ENCODE data around the gene MACC1. TPM values are rescaled to one million over a fixed set of nuclear protein-coding genes. Genes with fewer than 3 reads are reported as not detected.
A peak's percentile ranks its signal among the peaks of the same experiment; 100 is the strongest.

MACC1 gene
- total and polyA plus RNA-seq, 5 donors from 2014 or later: 0.12 to 1.0 (median 0.21) TPM; not detected in 2

GRCh38 chr7:20201380-20201779 is 15.8 kb downstream of the MACC1 start:
- H3K4me3 ChIP-seq (ENCODE audit: low read depth, low read length): no peak overlapping the region
- peaks cover 0 to 4% (median 2%) of the 10 kb centered on the region in 7 donors for H3K9me3 Mint-ChIP-seq
- no peak for DNase-seq
- ATAC-seq (ENCODE audit: low read depth in 2 of 2): no peak
- H3K4me3 Mint-ChIP-seq: no peak overlapping the region
- no peak overlapping the region for H3K27ac ChIP-seq (ENCODE audit: insufficient read depth, low read length, poor library complexity, severe bottlenecking)
- no peaks in the 10 kb centered on the region for H3K4me1 ChIP-seq (ENCODE audit: control insufficient read depth, insufficient read depth, low read length, poor library complexity, severe bottlenecking)
- no peaks in the 10 kb centered on the region for H3K9me3 ChIP-seq (ENCODE audit: control insufficient read depth in 2 of 2, low read length in 2 of 2)
- no peaks in the 10 kb centered on the region for H3K27me3 Mint-ChIP-seq
- H3K4me1 Mint-ChIP-seq: peaks cover 0 to 3% (median 0%) of the 10 kb centered on the region in 4 donors
- peak overlapping the region in 1 of 3 donors; percentile 77 for H3K27ac Mint-ChIP-seq
- no peaks in the 10 kb centered on the region for H3K27me3 ChIP-seq (ENCODE audit: control insufficient read depth, insufficient read depth, low read length)
- no peaks in the 10 kb centered on the region for H3K36me3 ChIP-seq (ENCODE audit: control insufficient read depth, insufficient read depth, low read length)
- H3K36me3 Mint-ChIP-seq: no peaks in the 10 kb centered on the region

DNA sequence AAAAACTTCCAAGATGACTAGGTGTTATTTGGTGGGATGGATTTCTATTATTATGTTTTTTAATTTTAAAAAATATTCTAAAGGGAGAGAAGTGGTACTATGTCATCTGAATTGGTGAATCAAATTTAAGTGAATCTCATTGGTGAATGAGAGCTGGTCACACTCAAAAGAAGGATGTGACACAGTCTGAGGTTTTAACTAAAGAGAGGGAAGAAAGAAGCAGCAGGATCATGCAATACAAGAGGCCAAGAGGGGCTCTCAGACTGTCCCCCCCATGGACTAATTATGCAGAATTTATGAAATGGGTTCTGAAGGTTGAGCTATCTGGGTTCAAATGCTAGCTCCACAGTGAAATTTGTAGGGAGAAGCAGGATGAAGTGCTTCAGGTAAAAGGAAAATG is 16.2 kb downstream of the MACC1 start:
- no peaks in the 10 kb centered on the region for H3K36me3 ChIP-seq (ENCODE audit: control insufficient read depth, insufficient read depth, low read length)
- Mint-ChIP-seq H3K27me3 (no peaks in the 10 kb centered on the region), H3K9me3 (peaks cover 0 to 3% (median 2%) of the 10 kb centered on the region in 7 donors), H3K4me1 (peaks cover 0 to 3% (median 0%) of the 10 kb centered on the region in 4 donors), H3K4me3 (no peak overlapping the region), H3K36me3 (no peaks in the 10 kb centered on the region), H3K27ac (peak overlapping the region in 1 of 3 donors; percentile 77)
- H3K4me3 ChIP-seq (ENCODE audit: low read depth, low read length): no peak overlapping the region
- DNase-seq: no peak
- no peak for ATAC-seq (ENCODE audit: low read depth in 2 of 2)
- H3K4me1 ChIP-seq (ENCODE audit: control insufficient read depth, insufficient read depth, low read length, poor library complexity, severe bottlenecking): no peaks in the 10 kb centered on the region
- no peaks in the 10 kb centered on the region for H3K9me3 ChIP-seq (ENCODE audit: control insufficient read depth in 2 of 2, low read length in 2 of 2)
- H3K27me3 ChIP-seq (ENCODE audit: control insufficient read depth, insufficient read depth, low read length): no peaks in the 10 kb centered on the region
- no peak overlapping the region for H3K27ac ChIP-seq (ENCODE audit: insufficient read depth, low read length, poor library complexity, severe bottlenecking)

- Histone ChIP-seq H3K4me3 (ENCODE audit: low read depth, low read length) (no peak overlapping the region), H3K9me3 (ENCODE audit: control insufficient read depth in 2 of 2, low read length in 2 of 2) (no peaks in the 10 kb centered on the region), H3K4me1 (ENCODE audit: control insufficient read depth, insufficient read depth, low read length, poor library complexity, severe bottlenecking) (no peaks in the 10 kb centered on the region), H3K27ac (ENCODE audit: insufficient read depth, low read length, poor library complexity, severe bottlenecking) (no peak overlapping the region), H3K27me3 (ENCODE audit: control insufficient read depth, insufficient read depth, low read length) (no peaks in the 10 kb centered on the region), H3K36me3 (ENCODE audit: control insufficient read depth, insufficient read depth, low read length) (no peaks in the 10 kb centered on the region)
- DNase-seq: no peak
- peak in 1 of 2 donors; percentile 12 for ATAC-seq (ENCODE audit: low read depth in 2 of 2)
- no peaks in the 10 kb centered on the region for H3K36me3 Mint-ChIP-seq
- H3K9me3 Mint-ChIP-seq: peaks cover 0 to 3% (median 0%) of the 10 kb centered on the region in 7 donors
- no peak overlapping the region for H3K4me3 Mint-ChIP-seq
- peaks cover 0 to 3% (median 0%) of the 10 kb centered on the region in 4 donors for H3K4me1 Mint-ChIP-seq
- H3K27me3 Mint-ChIP-seq: no peaks in the 10 kb centered on the region
- H3K27ac Mint-ChIP-seq: no peak overlapping the region
These were observed 16.8 kb downstream of the MACC1 start for GRCh38 chr7:20200361-20200760.

DNA sequence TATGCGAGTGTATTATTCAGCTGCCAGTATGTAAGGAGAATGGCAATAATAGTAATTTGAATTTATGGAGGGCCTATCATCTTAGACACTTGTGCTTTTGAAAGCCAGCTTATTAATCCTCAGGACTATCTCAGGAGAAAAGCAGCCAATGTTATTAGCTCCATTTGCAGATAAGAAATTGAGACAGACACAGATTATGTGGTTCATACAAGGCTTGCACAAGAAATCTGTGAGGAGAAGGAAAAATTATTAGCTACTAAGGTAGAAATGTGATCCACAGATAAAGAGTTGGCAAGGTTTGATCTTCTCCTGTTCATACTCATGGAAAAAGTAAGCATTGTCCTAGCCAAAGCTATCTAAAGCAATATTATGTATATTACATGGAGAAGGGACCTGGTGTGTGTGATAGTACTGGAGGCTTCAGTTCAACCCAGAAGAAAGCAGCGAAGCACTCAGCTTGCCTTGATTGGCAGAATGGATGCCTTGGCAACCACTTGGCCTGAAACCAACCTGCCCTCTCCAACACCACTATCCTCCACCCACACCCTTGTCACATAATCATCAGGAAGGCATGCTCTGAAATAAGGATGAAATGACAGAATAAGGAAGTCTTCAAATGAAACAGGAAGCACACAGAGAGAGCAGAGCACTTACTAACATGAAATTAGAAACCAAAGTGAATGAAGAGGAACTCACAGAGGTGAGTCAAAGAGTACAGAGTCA is 18.0 kb downstream of the MACC1 start:
- Histone ChIP-seq H3K9me3 (ENCODE audit: control insufficient read depth in 2 of 2, low read length in 2 of 2) (no peaks in the 10 kb centered on the region), H3K27me3 (ENCODE audit: control insufficient read depth, insufficient read depth, low read length) (no peaks in the 10 kb centered on the region), H3K36me3 (ENCODE audit: control insufficient read depth, insufficient read depth, low read length) (no peaks in the 10 kb centered on the region), H3K27ac (ENCODE audit: insufficient read depth, low read length, poor library complexity, severe bottlenecking) (no peak overlapping the region), H3K4me3 (ENCODE audit: low read depth, low read length) (no peak overlapping the region), H3K4me1 (ENCODE audit: control insufficient read depth, insufficient read depth, low read length, poor library complexity, severe bottlenecking) (no peaks in the 10 kb centered on the region)
- Mint-ChIP-seq H3K4me1 (peaks cover 0 to 3% (median 0%) of the 10 kb centered on the region in 4 donors), H3K27me3 (no peaks in the 10 kb centered on the region), H3K4me3 (no peak overlapping the region), H3K27ac (peak overlapping the region in 1 of 3 donors; percentile 11), H3K9me3 (peaks cover 0 to 2% (median 0%) of the 10 kb centered on the region in 7 donors), H3K36me3 (no peaks in the 10 kb centered on the region)
- ATAC-seq (ENCODE audit: low read depth in 2 of 2) (peak; percentile 48 to 59), DNase-seq (no peak)

GRCh38 chr7:20198260-20198659 is 18.9 kb downstream of the MACC1 start:
- Mint-ChIP-seq H3K9me3 (peaks cover 0 to 2% (median 0%) of the 10 kb centered on the region in 7 donors), H3K4me3 (no peak overlapping the region), H3K27me3 (no peaks in the 10 kb centered on the region), H3K36me3 (no peaks in the 10 kb centered on the region), H3K27ac (no peak overlapping the region), H3K4me1 (peaks cover 0 to 3% (median 0%) of the 10 kb centered on the region in 4 donors)
- Histone ChIP-seq H3K4me3 (ENCODE audit: low read depth, low read length) (no peak overlapping the region), H3K27me3 (ENCODE audit: control insufficient read depth, insufficient read depth, low read length) (no peaks in the 10 kb centered on the region), H3K36me3 (ENCODE audit: control insufficient read depth, insufficient read depth, low read length) (no peaks in the 10 kb centered on the region), H3K27ac (ENCODE audit: insufficient read depth, low read length, poor library complexity, severe bottlenecking) (no peak overlapping the region), H3K9me3 (ENCODE audit: control insufficient read depth in 2 of 2, low read length in 2 of 2) (no peaks in the 10 kb centered on the region), H3K4me1 (ENCODE audit: control insufficient read depth, insufficient read depth, low read length, poor library complexity, severe bottlenecking) (no peaks in the 10 kb centered on the region)
- no peak for DNase-seq
- no peak for ATAC-seq (ENCODE audit: low read depth in 2 of 2)

GRCh38 chr7:20197837-20198236 is 19.3 kb downstream of the MACC1 start:
- Mint-ChIP-seq H3K9me3 (peaks cover 0 to 2% (median 0%) of the 10 kb centered on the region in 7 donors), H3K27ac (no peak overlapping the region), H3K36me3 (no peaks in the 10 kb centered on the region), H3K4me1 (peaks cover 0 to 3% (median 0%) of the 10 kb centered on the region in 4 donors), H3K4me3 (no peak overlapping the region), H3K27me3 (no peaks in the 10 kb centered on the region)
- DNase-seq (no peak), ATAC-seq (ENCODE audit: low read depth in 2 of 2) (no peak)
- Histone ChIP-seq H3K9me3 (ENCODE audit: control insufficient read depth in 2 of 2, low read length in 2 of 2) (no peaks in the 10 kb centered on the region), H3K27me3 (ENCODE audit: control insufficient read depth, insufficient read depth, low read length) (no peaks in the 10 kb centered on the region), H3K36me3 (ENCODE audit: control insufficient read depth, insufficient read depth, low read length) (no peaks in the 10 kb centered on the region), H3K4me1 (ENCODE audit: control insufficient read depth, insufficient read depth, low read length, poor library complexity, severe bottlenecking) (no peaks in the 10 kb centered on the region), H3K27ac (ENCODE audit: insufficient read depth, low read length, poor library complexity, severe bottlenecking) (no peak overlapping the region), H3K4me3 (ENCODE audit: low read depth, low read length) (no peak overlapping the region)

- Mint-ChIP-seq H3K36me3 (no peaks in the 10 kb centered on the region), H3K27ac (no peak overlapping the region), H3K9me3 (peaks cover 0 to 2% (median 0%) of the 10 kb centered on the region in 7 donors), H3K4me3 (no peak overlapping the region), H3K4me1 (peaks cover 0 to 3% (median 0%) of the 10 kb centered on the region in 4 donors), H3K27me3 (no peaks in the 10 kb centered on the region)
- Histone ChIP-seq H3K27ac (ENCODE audit: insufficient read depth, low read length, poor library complexity, severe bottlenecking) (no peak overlapping the region), H3K4me3 (ENCODE audit: low read depth, low read length) (no peak overlapping the region), H3K36me3 (ENCODE audit: control insufficient read depth, insufficient read depth, low read length) (no peaks in the 10 kb centered on the region), H3K4me1 (ENCODE audit: control insufficient read depth, insufficient read depth, low read length, poor library complexity, severe bottlenecking) (no peaks in the 10 kb centered on the region), H3K9me3 (ENCODE audit: control insufficient read depth in 2 of 2, low read length in 2 of 2) (no peaks in the 10 kb centered on the region), H3K27me3 (ENCODE audit: control insufficient read depth, insufficient read depth, low read length) (no peaks in the 10 kb centered on the region)
- no peak for ATAC-seq (ENCODE audit: low read depth in 2 of 2)
- no peak for DNase-seq
These were observed 19.9 kb downstream of the MACC1 start for GRCh38 chr7:20197125-20197748.
